HG02943 (cell line): ENCODE measurements around the gene OR10H1.
"Not testable (repeated sequence)": the region's sequence is repeated elsewhere in the genome, so short reads cannot be mapped to it uniquely, and the experiment has no call there.

Source experiments
- ATAC-seq: cut with Tn5 transposase; IDR thresholded peaks from one replicate; pipeline ENCODE4 v1.9.1; 2021; ENCODE audit warnings: mild to moderate bottlenecking, low read depth, moderate library complexity; ENCODE audit not compliant: unreplicated experiment

Gene OR10H1

GRCh38 chr19:15829306-15829698 lies 13.8 kb upstream of the OR10H1 start:
- ATAC-seq, result no peak

- not testable (repeated sequence) for ATAC-seq
These were observed 13.3 kb upstream of the OR10H1 start for GRCh38 chr19:15828611-15829305.

GRCh38 chr19:15828121-15828610 lies 12.7 kb upstream of the OR10H1 start:
- no peak for ATAC-seq

- no peak for ATAC-seq
These were observed 10.3 kb upstream of the OR10H1 start for GRCh38 chr19:15825753-15826152.

GRCh38 chr19:15820646-15821045 lies 5.2 kb upstream of the OR10H1 start:
- ATAC-seq, result no peak

GRCh38 chr19:15813916-15814315 lies 1.5 kb downstream of the OR10H1 start:
- ATAC-seq, result no peak

- ATAC-seq, result no peak
These were observed 3.3 kb downstream of the OR10H1 start for GRCh38 chr19:15812060-15812722.

GRCh38 chr19:15811476-15811875 lies 4.0 kb downstream of the OR10H1 start:
- ATAC-seq, result no peak

- no peak for ATAC-seq
These were observed 5.1 kb downstream of the OR10H1 start for GRCh38 chr19:15810335-15810734.

GRCh38 chr19:15794279-15794678 lies 21.2 kb downstream of the OR10H1 start:
- ATAC-seq, result not testable (repeated sequence)

- ATAC-seq, result no peak
These were observed 25.4 kb downstream of the OR10H1 start for GRCh38 chr19:15790096-15790495.

- ATAC-seq, result no peak
These were observed 26.7 kb downstream of the OR10H1 start for GRCh38 chr19:15788594-15789270.

GRCh38 chr19:15787611-15788155 lies 27.8 kb downstream of the OR10H1 start, which contains the start of gene OR10H5:
OR10H5 (plus strand) TSS chr19:15787661; CDS start chr19:15794049, 6,388 bp downstream.
- ATAC-seq, result no peak

GRCh38 chr19:15782896-15783295 lies 32.6 kb downstream of the OR10H1 start:
- not testable (repeated sequence) for ATAC-seq

- no peak for ATAC-seq
These were observed 33.3 kb downstream of the OR10H1 start for GRCh38 chr19:15782211-15782610.

GRCh38 chr19:15781661-15782060 lies 33.8 kb downstream of the OR10H1 start:
- ATAC-seq, result no peak

GRCh38 chr19:15780610-15781418 lies 34.6 kb downstream of the OR10H1 start:
- ATAC-seq, result no peak

GRCh38 chr19:15779756-15780476 lies 35.5 kb downstream of the OR10H1 start:
- no peak for ATAC-seq
